Mesendoderm (in vitro differentiated cells): ENCODE measurements around the gene C19orf12.

Experiments used
- DNase-seq: peaks from one replicate; pipeline ENCODE4 v3.0.0; 2013
- H2AK5ac ChIP-seq: 2 replicates; pipeline ENCODE4 v1.6.1; 2013; ENCODE audit warnings: low read length, inconsistent platforms
- H2BK120ac ChIP-seq: 2 replicates; pipeline ENCODE4 v1.6.1; 2013; ENCODE audit warnings: low read depth, mild to moderate bottlenecking, low read length, moderate library complexity, mixed read lengths
- H2BK15ac ChIP-seq: replicated peaks from 2 replicates; pipeline ENCODE4 v1.6.1; 2013; ENCODE audit warnings: low read depth, mild to moderate bottlenecking, moderate library complexity
- H2BK5ac ChIP-seq: 2 replicates; pipeline ENCODE4 v1.6.1; 2013; ENCODE audit warnings: low read length, inconsistent platforms
- H3K18ac ChIP-seq: 2 replicates; pipeline ENCODE4 v1.6.1; 2013; ENCODE audit warnings: mild to moderate bottlenecking, low read length, mixed read lengths
- H3K23ac ChIP-seq: one replicate; pipeline ENCODE4 v1.6.1; 2013; ENCODE audit warnings: low read length
- H3K27ac ChIP-seq: 2 replicates; pipeline ENCODE4 v1.5.1; 2013; ENCODE audit warnings: low read depth, mild to moderate bottlenecking, inconsistent platforms, low read length, moderate library complexity
- H3K27me3 ChIP-seq: 2 replicates; pipeline ENCODE4 v1.6.1; 2013; ENCODE audit warnings: low read length, control low read depth, mild to moderate bottlenecking, inconsistent platforms; ENCODE audit not compliant: insufficient read depth, poor library complexity
- H3K36me3 ChIP-seq: 2 replicates; pipeline ENCODE4 v1.6.1; 2013; ENCODE audit warnings: low read length, inconsistent platforms; ENCODE audit not compliant: control insufficient read depth, insufficient read depth
- H3K4ac ChIP-seq: one replicate; pipeline ENCODE4 v1.6.1; 2013; ENCODE audit warnings: low read depth, mild to moderate bottlenecking, low read length, moderate library complexity
- H3K4me1 ChIP-seq: 2 replicates; pipeline ENCODE4 v1.6.1; 2013; ENCODE audit warnings: low read depth, low read length, inconsistent platforms; ENCODE audit not compliant: control insufficient read depth
- H3K4me2 ChIP-seq: 2 replicates; pipeline ENCODE4 v1.6.1; 2013; ENCODE audit warnings: low read length
- H3K4me3 ChIP-seq: 2 replicates; pipeline ENCODE4 v1.5.1; 2013; ENCODE audit warnings: mild to moderate bottlenecking, low read length
- H3K56ac ChIP-seq: one replicate; pipeline ENCODE4 v1.6.1; 2013; ENCODE audit warnings: low read length
- H3K79me1 ChIP-seq: 2 replicates; pipeline ENCODE4 v1.6.1; 2013; ENCODE audit warnings: low read length, inconsistent platforms
- H3K79me2 ChIP-seq: 2 replicates; pipeline ENCODE4 v1.6.1; 2013; ENCODE audit warnings: mild to moderate bottlenecking, low read length; ENCODE audit not compliant: control insufficient read depth, insufficient read depth
- H3K9ac ChIP-seq: 2 replicates; pipeline ENCODE4 v1.6.1; 2013; ENCODE audit warnings: low read length, inconsistent platforms
- H4K5ac ChIP-seq: one replicate; pipeline ENCODE4 v1.6.1; 2013; ENCODE audit warnings: low read length
- H4K8ac ChIP-seq: one replicate; pipeline ENCODE4 v1.6.1; 2013; ENCODE audit warnings: low read depth, mild to moderate bottlenecking, control low read depth, low read length, moderate library complexity
- WGBS: extraction: QIAGEN DNeasy Blood & Tissue Kit; methylation state at CpG from one replicate; pipeline ENCODE4 v1.1.7; 2013; ENCODE audit warnings: low lambda C conversion rate, missing lambda C conversion rate; ENCODE audit not compliant: insufficient coverage; ENCODE audit errors: extremely low coverage; 5-methylcytosine and 5-hydroxymethylcytosine counted together

C19orf12 gene

GRCh38 chr19:29663861-29664752, 51.0 kb downstream of the C19orf12 start:
- Histone ChIP-seq H4K8ac (no peak overlapping the region), H2BK15ac (no peak overlapping the region), H3K23ac (no peak overlapping the region), H3K18ac (no peak overlapping the region), H4K5ac (no peak overlapping the region), H3K79me2 (no peaks in the 10 kb centered on the region), H3K9ac (no peak overlapping the region), H3K4ac (no peak overlapping the region), H3K27me3 (no peaks in the 10 kb centered on the region), H3K79me1 (no peaks in the 10 kb centered on the region), H2BK5ac (no peak overlapping the region), H2BK120ac (no peak overlapping the region), H3K36me3 (no peaks in the 10 kb centered on the region), H3K4me1 (peaks cover 7% of the 10 kb centered on the region), H3K56ac (no peak overlapping the region), H3K27ac (no peak overlapping the region), H3K4me2 (no peak overlapping the region), H3K4me3 (no peak overlapping the region), H2AK5ac (no peak overlapping the region)
- DNase-seq = peak; percentile 42
- WGBS = no CpG with 5 or more reads among the region's 19 CpGs

- Histone ChIP-seq H3K4ac (no peak overlapping the region), H3K4me2 (no peak overlapping the region), H3K9ac (no peak overlapping the region), H3K79me1 (no peaks in the 10 kb centered on the region), H2BK120ac (no peak overlapping the region), H3K56ac (no peak overlapping the region), H4K5ac (no peak overlapping the region), H3K36me3 (no peaks in the 10 kb centered on the region), H4K8ac (no peak overlapping the region), H3K27me3 (no peaks in the 10 kb centered on the region), H3K18ac (no peak overlapping the region), H2AK5ac (no peak overlapping the region), H2BK5ac (no peak overlapping the region), H3K4me3 (no peak overlapping the region), H3K79me2 (no peaks in the 10 kb centered on the region), H2BK15ac (no peak overlapping the region), H3K4me1 (peaks cover 7% of the 10 kb centered on the region), H3K27ac (no peak overlapping the region), H3K23ac (no peak overlapping the region)
- WGBS = no CpG with 5 or more reads among the region's 17 CpGs
- DNase-seq = peak; percentile 23
These were observed 52.3 kb downstream of the C19orf12 start for GRCh38 chr19:29662604-29663404.

DNA sequence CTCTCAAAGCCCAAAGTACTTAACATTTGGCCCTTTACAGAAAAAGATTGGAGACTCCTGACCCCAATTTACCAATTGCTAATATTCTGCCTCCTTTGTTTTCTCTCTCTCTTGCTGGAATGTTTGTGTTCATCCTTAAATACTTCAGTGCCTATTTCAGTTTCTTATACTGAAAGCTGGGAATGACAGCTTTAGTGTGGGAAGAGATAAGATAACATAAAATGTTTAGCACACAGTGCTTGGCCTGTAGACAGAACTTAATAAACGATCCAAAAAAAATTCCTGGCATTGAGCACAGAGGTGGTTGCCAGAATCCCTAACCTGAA, 52.8 kb downstream of the C19orf12 start:
- peaks cover 7% of the 10 kb centered on the region for H3K4me1 ChIP-seq
- no peak overlapping the region for H3K4me2 ChIP-seq
- H3K27ac ChIP-seq = no peak overlapping the region
- no peaks in the 10 kb centered on the region for H3K79me1 ChIP-seq
- no peak overlapping the region for H3K4me3 ChIP-seq
- H2BK120ac ChIP-seq = no peak overlapping the region
- no peak overlapping the region for H3K9ac ChIP-seq
- H3K27me3 ChIP-seq = no peaks in the 10 kb centered on the region
- no peak overlapping the region for H3K4ac ChIP-seq
- H3K18ac ChIP-seq = no peak overlapping the region
- H4K8ac ChIP-seq = no peak overlapping the region
- WGBS = no CpG with 5 or more reads among the region's 1 CpG
- no peak overlapping the region for H3K23ac ChIP-seq
- H3K56ac ChIP-seq = no peak overlapping the region
- H2BK15ac ChIP-seq = no peak overlapping the region
- H3K36me3 ChIP-seq = no peaks in the 10 kb centered on the region
- no peak overlapping the region for H2BK5ac ChIP-seq
- no peak overlapping the region for H2AK5ac ChIP-seq
- H3K79me2 ChIP-seq = no peaks in the 10 kb centered on the region
- H4K5ac ChIP-seq = no peak overlapping the region
- no peak for DNase-seq

DNA sequence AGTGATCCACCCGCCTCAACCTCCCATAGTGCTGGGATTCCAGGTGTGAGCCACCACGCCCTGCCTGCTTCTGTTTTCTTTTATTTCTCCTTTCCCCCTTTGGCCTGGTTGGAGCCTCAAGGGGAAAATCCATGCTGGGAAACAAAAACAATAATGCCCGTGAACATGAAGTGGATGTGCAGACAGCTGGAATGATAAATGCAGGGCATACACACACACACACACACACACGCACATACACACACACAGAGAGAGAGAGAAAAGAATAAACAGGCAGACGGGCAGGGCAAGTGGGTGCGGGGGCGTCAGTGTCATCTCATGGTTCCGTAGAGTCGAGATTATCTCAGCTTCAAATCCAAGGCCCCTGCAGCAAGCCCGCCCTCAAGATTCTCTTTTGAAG, 54.2 kb downstream of the C19orf12 start:
- H3K27ac ChIP-seq = no peak overlapping the region
- H3K79me1 ChIP-seq = no peaks in the 10 kb centered on the region
- H3K4me3 ChIP-seq = no peak overlapping the region
- H3K56ac ChIP-seq = no peak overlapping the region
- no peak overlapping the region for H2BK15ac ChIP-seq
- H2BK120ac ChIP-seq = no peak overlapping the region
- H3K36me3 ChIP-seq = no peaks in the 10 kb centered on the region
- no peak overlapping the region for H2BK5ac ChIP-seq
- H3K27me3 ChIP-seq = no peaks in the 10 kb centered on the region
- no peak overlapping the region for H3K18ac ChIP-seq
- no peak for DNase-seq
- H2AK5ac ChIP-seq = no peak overlapping the region
- WGBS = no CpG with 5 or more reads among the region's 10 CpGs
- no peaks in the 10 kb centered on the region for H3K79me2 ChIP-seq
- H3K23ac ChIP-seq = no peak overlapping the region
- H4K5ac ChIP-seq = no peak overlapping the region
- no peak overlapping the region for H4K8ac ChIP-seq
- no peak overlapping the region for H3K4me2 ChIP-seq
- no peaks in the 10 kb centered on the region for H3K4me1 ChIP-seq
- no peak overlapping the region for H3K4ac ChIP-seq
- no peak overlapping the region for H3K9ac ChIP-seq

- Histone ChIP-seq H2BK15ac (no peak overlapping the region), H3K79me1 (no peaks in the 10 kb centered on the region), H3K9ac (no peak overlapping the region), H2BK120ac (no peak overlapping the region), H3K27me3 (no peaks in the 10 kb centered on the region), H3K18ac (no peak overlapping the region), H3K4me2 (no peak overlapping the region), H4K5ac (no peak overlapping the region), H4K8ac (no peak overlapping the region), H2BK5ac (no peak overlapping the region), H3K79me2 (no peaks in the 10 kb centered on the region), H3K56ac (no peak overlapping the region), H2AK5ac (no peak overlapping the region), H3K36me3 (no peaks in the 10 kb centered on the region), H3K4ac (no peak overlapping the region), H3K4me1 (no peaks in the 10 kb centered on the region), H3K27ac (no peak overlapping the region), H3K23ac (no peak overlapping the region), H3K4me3 (no peak overlapping the region)
- WGBS = no CpG with 5 or more reads among the region's 5 CpGs
- DNase-seq = no peak
These were observed 56.7 kb downstream of the C19orf12 start for GRCh38 chr19:29658221-29658991.
